ENCODE data around the gene LBX1. TPM values are rescaled to one million over a fixed set of nuclear protein-coding genes. Genes with fewer than 3 reads are reported as not detected.

LBX1 gene
- total RNA-seq, 1 experiment from 2014 or later: not detected

- Mint-ChIP-seq H3K27me3 (ENCODE audit: unreplicated experiment) (peaks cover 64% of the 10 kb centered on the region), H3K27ac (ENCODE audit: unreplicated experiment) (no peak overlapping the region), H3K9me3 (ENCODE audit: low read depth, unreplicated experiment) (no peaks in the 10 kb centered on the region), H3K4me1 (ENCODE audit: low read depth, unreplicated experiment) (peaks cover under 1% of the 10 kb centered on the region), H3K36me3 (ENCODE audit: insufficient read depth, unreplicated experiment) (no peaks in the 10 kb centered on the region), H3K4me3 (ENCODE audit: low read depth, unreplicated experiment) (no peak overlapping the region)
- CTCF ChIA-PET: interaction anchor here (0.7 kb wide), 1 partner anchor 21 kb away, joined by 5 read pairs; no protein-coding TSS in a partner anchor
- no TSS peak for BruUV-seq (replicated peaks)
- intact Hi-C loops (cut with micrococcal nuclease; ENCODE audit: unreplicated experiment): no loop called here
- TF ChIP-seq CTCF (IDR thresholded peaks at IDR 0.05; ENCODE audit: unreplicated experiment): no peak
- DNase-seq: no peak
Observed at GRCh38 chr10:101250136-101250535, 20.9 kb upstream of the LBX1 start.

DNA sequence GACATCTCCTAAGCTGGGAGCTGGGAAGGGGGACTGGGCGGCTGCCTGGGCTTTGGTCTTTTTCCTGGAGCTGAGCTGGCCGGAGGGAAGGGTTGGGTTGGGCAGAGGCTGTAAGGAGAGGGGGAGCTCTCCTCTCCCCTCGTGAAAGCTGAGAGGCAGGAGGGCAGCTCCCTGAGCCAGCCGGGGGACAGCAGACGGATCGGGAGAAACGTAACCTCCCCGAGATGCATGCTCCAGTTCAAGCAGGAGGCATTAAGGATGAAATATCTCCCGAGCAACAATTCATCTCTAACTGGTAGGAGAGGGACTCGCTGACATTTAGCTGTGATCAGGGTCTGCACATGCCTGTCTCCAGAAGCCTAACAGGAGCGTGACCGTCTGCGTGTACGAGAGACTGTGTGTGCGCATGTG, 19.9 kb upstream of the LBX1 start:
- TF ChIP-seq CTCF (IDR thresholded peaks at IDR 0.05; ENCODE audit: unreplicated experiment): no peak
- CTCF ChIA-PET: no interaction called here
- no peak overlapping the region for H3K27ac Mint-ChIP-seq (ENCODE audit: unreplicated experiment)
- no peaks in the 10 kb centered on the region for H3K9me3 Mint-ChIP-seq (ENCODE audit: low read depth, unreplicated experiment)
- intact Hi-C loops (cut with micrococcal nuclease; ENCODE audit: unreplicated experiment): no loop called here
- H3K4me1 Mint-ChIP-seq (ENCODE audit: low read depth, unreplicated experiment): peaks cover 10% of the 10 kb centered on the region
- BruUV-seq (replicated peaks): no TSS peak
- H3K27me3 Mint-ChIP-seq (ENCODE audit: unreplicated experiment): peaks cover 57% of the 10 kb centered on the region
- no peak overlapping the region for H3K4me3 Mint-ChIP-seq (ENCODE audit: low read depth, unreplicated experiment)
- no peaks in the 10 kb centered on the region for H3K36me3 Mint-ChIP-seq (ENCODE audit: insufficient read depth, unreplicated experiment)
- no peak for DNase-seq

DNA sequence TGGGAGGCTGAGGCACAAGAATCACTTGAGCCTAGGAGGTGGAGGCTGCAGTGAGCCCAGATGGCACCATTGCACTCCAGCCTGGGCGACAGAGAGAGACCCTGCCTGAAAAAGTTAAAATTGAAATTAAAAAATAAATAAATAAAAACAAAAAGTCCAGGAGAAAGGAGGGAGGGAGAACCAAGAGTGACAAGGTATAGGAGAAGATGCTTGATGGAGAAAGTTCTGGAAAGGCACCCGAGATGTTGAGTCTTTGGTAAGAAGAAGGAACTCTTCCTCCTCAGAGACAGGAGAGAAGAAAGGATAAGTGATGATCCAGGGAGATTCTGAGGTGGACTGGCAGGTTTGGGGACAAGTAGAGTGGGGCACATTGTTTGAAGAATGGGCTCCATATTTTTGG, 17.4 kb upstream of the LBX1 start:
- Mint-ChIP-seq H3K9me3 (ENCODE audit: low read depth, unreplicated experiment) (no peaks in the 10 kb centered on the region), H3K27ac (ENCODE audit: unreplicated experiment) (no peak overlapping the region), H3K36me3 (ENCODE audit: insufficient read depth, unreplicated experiment) (no peaks in the 10 kb centered on the region), H3K4me3 (ENCODE audit: low read depth, unreplicated experiment) (no peak overlapping the region), H3K4me1 (ENCODE audit: low read depth, unreplicated experiment) (peaks cover 12% of the 10 kb centered on the region), H3K27me3 (ENCODE audit: unreplicated experiment) (peaks cover 50% of the 10 kb centered on the region)
- no peak for TF ChIP-seq CTCF (IDR thresholded peaks at IDR 0.05; ENCODE audit: unreplicated experiment)
- no TSS peak for BruUV-seq (replicated peaks)
- intact Hi-C loops (cut with micrococcal nuclease; ENCODE audit: unreplicated experiment): no loop called here
- no peak for DNase-seq
- CTCF ChIA-PET: no interaction called here

GRCh38 chr10:101244321-101245050, 15.2 kb upstream of the LBX1 start:
- no TSS peak for BruUV-seq (replicated peaks)
- Mint-ChIP-seq H3K36me3 (ENCODE audit: insufficient read depth, unreplicated experiment) (no peaks in the 10 kb centered on the region), H3K9me3 (ENCODE audit: low read depth, unreplicated experiment) (no peaks in the 10 kb centered on the region), H3K4me1 (ENCODE audit: low read depth, unreplicated experiment) (peaks cover 12% of the 10 kb centered on the region), H3K27me3 (ENCODE audit: unreplicated experiment) (peaks cover 38% of the 10 kb centered on the region), H3K27ac (ENCODE audit: unreplicated experiment) (peak overlapping the region; percentile 69), H3K4me3 (ENCODE audit: low read depth, unreplicated experiment) (peak overlapping the region; percentile 20)
- intact Hi-C loops (cut with micrococcal nuclease; ENCODE audit: unreplicated experiment): no loop called here
- DNase-seq: no peak
- CTCF ChIA-PET: interaction anchor here (1.1 kb wide), 1 partner anchor 31 kb away, joined by 4 read pairs; no protein-coding TSS in a partner anchor
- TF ChIP-seq CTCF (IDR thresholded peaks at IDR 0.05; ENCODE audit: unreplicated experiment): no peak
